Activated T-helper 1 cell treated with anti-CD3 and anti-CD28 coated beads, Interleukin-2, amount 50 U/mL, for 16 hours (primary cell): ENCODE results near the gene NECAP2.

ENCODE experiments used
- DNase-seq, 2 donors: peaks; one replicate each; pipeline ENCODE4 v3.0.0-alpha.2; 2020; ENCODE audit warnings: low read depth in 1 of 2, low spot score in 1 of 2

NECAP2 gene, protein sequence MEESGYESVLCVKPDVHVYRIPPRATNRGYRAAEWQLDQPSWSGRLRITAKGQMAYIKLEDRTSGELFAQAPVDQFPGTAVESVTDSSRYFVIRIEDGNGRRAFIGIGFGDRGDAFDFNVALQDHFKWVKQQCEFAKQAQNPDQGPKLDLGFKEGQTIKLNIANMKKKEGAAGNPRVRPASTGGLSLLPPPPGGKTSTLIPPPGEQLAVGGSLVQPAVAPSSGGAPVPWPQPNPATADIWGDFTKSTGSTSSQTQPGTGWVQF

DNA sequence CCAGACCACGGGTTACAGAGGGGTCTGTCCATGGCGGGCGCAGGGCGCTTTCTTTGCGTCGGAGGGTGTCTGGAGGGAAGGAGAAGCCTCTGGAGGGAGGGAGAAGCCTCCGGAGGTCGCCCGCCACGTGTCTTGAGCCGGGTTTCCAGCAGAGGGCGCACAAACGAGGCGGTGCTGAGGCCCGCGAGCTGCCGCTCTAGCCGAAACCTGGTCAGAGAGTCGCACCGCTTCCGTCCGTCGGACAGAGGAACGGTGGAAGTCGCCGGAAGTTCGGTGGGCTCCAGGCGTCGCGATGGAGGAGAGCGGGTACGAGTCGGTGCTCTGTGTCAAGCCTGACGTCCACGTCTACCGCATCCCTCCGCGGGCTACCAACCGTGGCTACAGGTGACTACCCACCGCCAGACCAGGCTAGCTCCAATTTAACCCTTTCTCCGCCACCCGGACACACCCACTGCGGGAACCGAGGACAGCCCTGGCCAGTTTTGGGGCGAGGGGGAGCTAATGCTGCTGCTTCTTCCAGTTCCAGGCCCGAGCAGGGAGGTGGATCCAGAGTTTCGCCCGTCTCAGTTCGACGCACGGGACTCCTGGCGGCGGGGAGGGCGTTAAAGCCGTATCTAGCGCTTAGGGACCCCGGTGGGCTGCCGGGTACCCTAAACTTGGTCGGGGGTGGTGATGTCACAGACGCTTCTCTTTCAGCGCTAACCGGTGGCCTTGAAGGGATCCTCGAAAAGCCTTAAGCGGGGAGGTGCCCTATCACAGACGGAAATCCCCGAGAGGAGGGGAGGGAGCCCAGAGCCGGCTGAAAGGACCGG lies at the start of gene NECAP2:
Gene NECAP2, plus strand, starts transcription at position 255 of the 812 bp plus-strand sequence. Its CDS starts 38 bp downstream, at position 293.
- DNase-seq = peak; percentile 89 to 92

DNA sequence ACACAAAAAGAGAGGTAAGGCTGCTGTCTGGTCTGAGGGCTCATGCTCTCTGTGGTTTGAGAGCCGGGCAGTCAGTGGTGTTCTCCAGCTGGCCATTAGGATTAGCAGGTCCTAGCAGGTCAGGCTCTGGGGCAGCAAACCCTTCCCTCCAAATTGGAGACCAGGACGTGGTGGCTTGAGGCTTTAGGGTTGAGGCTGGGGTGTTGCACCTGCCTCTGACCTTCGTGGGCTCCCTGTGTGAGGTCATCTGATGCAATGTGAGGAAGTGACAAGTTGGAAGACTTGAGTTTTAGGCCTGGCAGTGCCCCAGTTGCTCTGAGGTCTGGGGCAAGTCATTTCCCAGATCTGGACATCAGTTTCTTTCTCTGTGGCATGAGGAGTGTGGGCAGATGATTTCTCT lies 49.1 kb upstream of the NECAP2 start:
- DNase-seq = no peak

DNA sequence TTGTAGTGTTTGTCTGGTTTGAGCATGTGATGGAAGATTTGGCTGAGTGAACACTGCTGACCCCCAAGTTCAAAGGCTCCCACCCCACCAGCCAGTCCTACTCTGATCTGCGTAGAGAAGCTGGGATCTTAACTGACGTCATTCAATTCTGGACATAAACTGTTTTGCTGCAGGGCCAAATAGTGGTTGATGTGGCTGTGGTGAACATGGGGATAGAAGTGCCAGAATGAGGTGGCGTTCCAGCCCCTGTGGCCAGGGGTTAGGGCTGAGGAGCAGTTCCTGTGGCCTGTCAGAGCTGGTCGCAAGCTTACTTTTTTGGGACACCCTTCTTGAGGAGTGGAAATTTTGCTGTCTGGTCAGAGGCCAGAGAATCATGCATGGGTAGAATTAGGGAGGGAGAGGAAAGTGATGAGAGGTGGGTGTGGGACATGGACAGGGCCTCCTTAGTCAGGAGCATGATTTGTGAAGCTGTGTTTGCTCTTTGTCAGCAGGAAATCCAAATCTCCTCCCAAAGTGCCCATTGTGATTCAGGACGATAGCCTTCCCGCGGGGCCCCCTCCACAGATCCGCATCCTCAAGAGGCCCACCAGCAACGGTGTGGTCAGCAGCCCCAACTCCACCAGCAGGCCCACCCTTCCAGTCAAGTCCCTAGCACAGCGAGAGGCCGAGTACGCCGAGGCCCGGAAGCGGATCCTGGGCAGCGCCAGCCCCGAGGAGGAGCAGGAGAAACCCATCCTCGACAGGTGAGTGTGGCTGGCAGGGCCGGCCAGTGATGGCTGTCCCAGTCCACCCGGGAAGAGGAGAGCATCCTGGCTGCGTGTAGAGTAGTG lies 47.6 kb upstream of the NECAP2 start:
- DNase-seq = no peak

DNA sequence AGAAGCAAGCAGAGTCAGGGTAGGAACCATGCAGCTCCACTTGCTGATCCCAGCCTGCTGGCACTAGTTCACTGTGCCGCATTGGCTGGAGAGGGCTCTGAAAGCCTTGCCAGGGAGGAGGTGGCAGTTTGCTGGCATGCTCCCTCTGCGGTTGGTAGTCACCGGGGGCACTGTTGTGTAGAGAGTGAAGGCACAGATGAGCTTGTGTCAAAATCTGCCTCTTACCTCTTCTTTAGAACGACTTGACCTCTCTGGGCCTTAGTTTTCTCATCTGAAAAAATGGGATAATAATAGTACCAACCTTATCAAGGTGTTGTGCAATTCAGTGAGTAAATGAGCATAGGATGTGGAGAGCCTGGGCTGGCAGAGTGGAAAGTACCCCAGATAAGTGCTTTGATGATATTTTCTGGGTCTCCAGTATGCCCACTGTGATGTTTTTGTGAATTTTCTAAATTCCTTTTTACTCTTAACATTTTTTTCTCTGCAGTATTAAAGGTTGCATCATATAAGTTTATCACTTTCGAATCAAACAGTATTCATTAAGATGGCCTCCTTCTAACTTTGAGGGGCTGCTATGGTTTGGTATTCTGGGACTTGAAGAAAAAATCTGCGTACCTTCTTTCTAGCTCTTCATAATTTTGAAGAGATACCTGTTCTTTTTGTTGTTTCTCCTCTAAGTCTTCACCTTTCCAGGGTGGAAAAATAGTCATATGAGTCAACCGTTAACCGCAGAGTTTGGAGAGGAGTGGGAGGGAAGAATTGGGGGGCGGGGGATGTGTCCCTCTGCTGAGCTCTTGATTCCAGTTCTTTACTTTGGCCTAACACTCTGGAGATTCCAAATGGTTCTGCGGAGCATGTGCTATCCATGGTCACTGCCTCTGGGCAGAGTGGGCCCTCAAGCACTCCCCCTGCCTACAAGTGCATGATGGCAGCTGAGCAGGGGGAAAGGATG lies 46.7 kb upstream of the NECAP2 start:
- no peak for DNase-seq

DNA sequence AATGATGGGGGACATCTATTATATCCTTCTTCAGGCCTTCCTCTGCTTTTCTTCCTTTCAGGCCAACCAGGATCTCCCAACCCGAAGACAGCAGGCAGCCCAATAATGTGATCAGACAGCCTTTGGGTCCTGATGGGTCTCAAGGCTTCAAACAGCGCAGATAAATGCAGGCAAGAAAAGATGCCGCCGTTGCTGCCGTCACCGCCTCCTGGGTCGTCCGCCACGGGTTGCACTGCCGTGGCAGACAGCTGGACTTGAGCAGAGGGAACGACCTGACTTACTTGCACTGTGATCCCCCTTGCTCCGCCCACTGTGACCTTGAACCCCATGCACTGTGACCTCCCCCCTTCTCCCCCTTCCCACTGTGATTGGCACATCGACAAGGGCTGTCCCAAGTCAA lies 45.5 kb upstream of the NECAP2 start:
- DNase-seq = no peak

DNA sequence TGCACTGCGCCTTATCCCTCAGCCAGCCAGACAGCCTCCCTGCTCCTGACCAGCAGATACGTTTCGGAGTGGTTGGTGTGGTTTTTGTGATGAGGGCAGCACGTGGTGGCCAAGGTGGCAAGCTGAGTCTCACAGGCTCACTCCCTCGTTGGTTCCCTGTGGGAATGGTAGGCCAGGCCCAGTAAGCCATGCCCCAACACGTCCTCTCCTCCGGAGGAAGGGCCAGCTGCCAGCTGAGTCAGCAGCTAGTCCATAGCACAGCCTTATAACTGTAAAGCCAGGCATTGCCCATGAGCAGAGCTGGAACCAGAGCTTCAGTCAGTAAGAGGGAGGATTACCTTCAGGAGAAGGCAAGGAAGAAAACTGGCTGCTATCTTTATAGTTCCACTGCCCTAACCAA lies 43.9 kb upstream of the NECAP2 start:
- DNase-seq = no peak

DNA sequence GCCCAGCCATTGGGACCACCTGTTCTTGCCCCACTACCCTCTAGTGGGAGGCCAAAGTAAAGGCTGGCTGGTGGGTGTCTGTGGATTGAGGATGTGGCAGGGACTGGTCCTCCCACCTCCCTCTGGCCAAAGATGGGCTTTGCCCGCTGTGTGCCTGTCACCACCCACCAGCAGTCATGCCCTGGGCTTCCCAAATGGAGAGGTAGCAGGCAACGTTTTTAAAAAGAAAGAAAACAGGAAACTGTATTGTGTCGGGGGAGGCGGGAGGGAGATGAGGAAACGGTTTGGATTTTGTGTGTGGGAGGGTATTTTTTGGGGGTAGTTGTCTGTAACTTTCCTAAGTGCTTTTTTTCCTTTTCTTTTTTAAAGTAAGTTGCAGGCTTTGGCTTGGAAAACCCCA lies 43.4 kb upstream of the NECAP2 start:
- DNase-seq = no peak

DNA sequence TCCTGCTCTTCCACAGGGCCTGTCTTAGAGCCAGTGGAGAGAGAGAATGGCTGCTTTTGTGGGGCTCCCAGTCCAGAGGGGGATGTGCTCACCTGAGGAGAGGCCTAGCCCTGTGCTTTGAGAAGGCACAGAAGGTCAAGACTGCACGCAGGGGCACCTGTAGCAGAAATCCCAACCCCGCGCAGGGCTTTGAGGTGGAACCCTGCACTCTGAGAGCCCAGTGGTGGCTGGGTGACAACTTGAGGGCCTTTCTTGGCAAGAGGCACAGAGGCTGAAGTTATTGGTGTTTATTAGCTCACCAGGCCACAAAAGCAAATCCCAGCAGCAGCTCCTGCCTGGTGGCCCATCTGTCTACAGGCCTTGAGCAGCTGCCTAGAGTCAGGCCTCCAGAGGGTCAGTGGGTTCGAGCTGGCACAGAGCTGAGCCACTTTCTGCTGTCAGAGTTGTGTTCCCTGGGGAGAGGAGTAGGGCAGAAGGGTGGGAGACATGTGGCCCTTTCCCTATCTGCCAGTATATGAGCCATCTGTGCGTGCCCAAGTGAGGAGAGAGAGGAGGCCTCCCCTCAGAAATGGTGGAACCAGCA lies 42.1 kb upstream of the NECAP2 start:
- DNase-seq = no peak

DNA sequence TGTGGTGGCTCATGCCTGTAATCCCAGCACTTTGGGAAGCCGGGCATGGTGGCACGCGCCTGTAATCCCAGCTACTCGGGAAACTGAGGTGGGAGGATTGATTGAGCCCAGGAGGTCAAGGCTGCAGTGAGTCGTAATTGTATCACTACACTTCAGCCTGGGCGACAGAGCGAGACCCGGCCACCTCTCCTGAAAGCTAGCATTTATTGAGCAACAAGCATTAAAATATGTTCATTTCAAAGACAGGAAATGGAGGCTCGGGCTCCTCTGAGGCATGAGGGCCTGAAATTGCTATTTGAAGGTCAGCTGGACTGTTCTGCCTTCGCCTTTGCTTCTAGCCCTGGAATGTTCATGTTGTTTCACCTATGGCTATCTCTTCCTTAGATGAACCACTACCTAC lies 37.8 kb upstream of the NECAP2 start:
- no peak for DNase-seq

DNA sequence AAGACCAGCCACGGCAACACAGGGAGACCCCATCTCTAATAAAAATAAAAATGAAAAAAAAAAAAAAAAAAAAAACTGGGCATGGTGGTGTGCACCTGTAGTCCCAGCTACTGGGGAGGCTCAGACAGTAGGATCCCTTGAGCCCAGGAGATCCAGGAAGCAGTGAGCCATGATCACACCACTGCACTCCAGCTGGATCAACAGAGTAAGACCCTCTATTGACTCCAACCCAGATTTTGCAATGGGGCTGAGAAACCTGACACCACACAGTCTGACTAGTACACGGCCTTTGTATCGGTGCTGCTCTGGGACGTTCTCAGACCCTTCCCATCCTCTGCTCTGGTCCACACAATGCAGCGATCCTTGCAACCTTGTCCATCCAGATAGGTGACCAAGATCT lies 35.1 kb upstream of the NECAP2 start:
- no peak for DNase-seq

DNA sequence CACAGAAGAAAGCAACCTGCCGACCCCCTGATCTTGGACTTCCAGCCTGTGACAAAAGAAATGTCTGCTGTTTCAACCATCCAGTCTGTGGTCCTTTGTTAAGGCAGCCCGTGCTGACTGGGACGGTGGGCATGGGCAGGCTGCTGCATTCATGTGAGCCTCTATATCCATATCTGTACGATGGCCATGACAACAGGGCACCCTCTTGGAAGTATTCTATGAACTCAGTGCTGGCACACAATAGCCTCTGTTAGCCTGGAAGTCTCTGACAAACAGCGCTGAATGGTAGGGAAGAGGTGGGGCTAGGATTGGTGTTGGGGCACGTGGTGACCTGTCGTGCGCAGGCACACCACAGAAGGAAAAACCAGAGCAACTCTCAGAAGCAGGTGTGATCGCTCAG lies 33.7 kb upstream of the NECAP2 start:
- DNase-seq = no peak

DNA sequence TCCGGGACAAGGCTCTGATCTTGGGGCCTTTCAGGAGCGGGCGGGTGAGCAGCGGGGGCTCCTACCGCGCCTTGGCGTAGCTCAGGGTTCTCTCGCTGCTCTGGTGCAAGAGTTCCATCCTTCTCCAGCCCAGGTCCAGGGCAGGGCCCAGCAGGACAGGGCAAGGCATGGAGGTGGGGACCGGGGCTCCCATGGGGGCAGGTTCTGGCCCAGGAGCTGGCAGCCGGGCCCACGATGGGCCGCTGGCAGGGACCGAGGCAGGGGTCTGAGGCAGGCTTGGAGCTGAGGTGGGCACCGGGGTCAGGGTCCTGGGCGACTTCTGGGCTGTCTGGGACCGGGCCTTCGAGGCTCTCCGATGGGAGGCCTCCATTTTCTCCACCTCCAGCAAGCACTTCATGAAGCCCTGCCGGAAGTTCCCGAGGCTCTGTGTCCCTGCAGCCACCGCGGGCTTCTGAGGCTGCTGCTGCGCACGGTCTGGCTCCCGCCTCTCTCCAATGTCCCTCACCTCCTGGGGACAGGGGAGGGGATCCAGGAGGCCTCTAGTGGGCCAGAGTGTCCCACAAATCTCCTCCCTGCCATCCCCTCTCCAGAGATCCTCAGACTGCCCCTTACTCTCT lies 30.9 kb upstream of the NECAP2 start:
- DNase-seq = no peak

DNA sequence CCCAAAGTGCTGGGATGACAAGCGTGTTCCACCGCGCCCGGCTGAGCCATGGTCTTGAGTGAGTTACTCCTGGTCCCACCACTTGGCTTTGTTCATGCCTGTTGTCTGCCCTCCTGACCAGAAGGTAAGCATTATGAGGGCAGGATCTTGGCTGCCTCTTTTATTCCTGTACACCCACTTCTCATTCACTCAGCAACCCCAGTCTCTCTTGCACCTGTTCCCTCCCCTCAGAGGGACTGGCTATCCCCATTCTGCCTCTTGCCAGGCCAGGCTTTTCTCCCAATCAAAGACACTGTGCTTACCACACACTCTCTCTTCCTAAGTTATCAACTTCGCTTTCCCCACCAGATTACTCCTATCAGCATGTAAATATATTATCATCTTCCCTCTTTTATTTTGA lies 29.7 kb upstream of the NECAP2 start:
- DNase-seq = no peak

DNA sequence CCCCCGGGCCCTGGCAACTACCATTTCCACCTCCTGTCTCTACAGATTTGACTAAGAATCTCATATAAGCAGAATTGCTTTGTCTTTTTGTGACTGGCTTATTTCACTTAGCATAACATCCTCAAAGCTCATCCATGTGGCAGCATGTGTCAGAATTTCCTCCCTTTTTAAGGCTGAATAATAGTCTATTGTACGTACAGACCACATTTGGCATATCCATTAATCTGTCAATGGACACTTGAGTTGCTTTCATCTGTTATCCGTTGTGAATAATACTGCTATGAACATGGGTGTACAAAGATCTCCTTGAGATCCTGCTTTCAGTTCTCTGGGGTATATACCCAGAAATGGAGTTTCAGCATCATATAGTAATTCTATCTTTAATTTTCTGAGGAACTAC lies 27.3 kb upstream of the NECAP2 start:
- no peak for DNase-seq

DNA sequence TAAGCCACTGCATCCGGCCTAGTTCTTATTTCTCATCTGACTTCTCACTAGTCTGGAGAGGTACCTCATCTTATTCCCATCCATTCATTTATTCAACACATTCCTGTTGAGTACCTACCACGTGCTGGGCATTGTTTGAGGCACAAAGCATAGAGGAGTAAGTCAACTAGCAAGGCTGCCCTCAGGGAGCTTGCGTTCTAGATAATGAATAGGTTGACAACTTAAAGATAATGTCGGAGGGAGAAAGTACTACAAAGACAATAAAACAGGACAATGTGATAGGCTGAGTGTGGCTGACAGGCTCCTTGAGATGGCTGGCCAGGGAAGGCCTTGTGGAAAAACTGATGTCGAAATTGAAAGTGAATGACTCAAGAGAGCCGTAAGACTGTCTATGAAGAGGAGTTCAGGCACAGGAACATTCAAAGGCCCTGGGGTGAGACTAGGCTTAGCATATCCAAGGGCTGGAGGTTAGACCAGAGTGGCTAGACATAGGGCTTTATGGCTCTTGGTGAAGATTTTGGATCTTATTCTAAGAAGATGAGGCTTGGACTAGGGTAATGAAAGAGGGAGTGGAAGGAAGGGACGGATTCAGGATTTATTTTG lies 21.6 kb upstream of the NECAP2 start:
- DNase-seq = no peak

DNA sequence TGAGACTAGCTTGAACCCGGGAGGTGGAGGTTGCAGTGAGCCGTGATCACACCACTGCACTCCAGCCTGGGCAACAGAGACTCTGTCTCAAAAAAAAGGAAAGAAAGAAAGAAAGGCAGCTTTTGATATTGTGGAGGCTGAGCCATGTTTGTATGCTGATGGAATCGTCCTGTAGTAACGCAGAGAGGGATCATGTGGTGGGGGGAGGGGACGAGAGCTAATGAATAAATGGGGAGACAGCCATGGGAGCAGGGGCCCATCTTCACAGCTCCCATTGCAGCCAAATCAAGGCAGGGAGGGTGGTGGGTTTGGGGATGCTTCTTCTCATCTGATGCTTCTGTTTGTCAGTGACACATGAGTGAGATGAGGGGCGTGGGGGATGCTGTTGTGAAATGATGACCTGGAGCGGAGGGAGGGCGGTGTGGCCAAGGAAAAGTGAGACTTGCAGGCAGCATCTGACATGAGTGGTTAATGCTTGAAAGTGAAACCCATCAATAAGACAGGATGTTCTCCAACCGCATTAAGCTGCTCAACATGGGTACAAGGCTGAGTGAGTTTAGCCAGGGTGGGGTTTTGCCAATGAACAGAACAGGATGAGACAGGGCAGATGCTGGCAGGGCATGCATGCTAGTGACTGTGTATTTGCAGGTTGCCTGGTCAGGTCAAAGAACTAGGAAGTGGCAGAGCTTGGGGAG lies 20.0 kb upstream of the NECAP2 start:
- peak; percentile 14 to 20 for DNase-seq

DNA sequence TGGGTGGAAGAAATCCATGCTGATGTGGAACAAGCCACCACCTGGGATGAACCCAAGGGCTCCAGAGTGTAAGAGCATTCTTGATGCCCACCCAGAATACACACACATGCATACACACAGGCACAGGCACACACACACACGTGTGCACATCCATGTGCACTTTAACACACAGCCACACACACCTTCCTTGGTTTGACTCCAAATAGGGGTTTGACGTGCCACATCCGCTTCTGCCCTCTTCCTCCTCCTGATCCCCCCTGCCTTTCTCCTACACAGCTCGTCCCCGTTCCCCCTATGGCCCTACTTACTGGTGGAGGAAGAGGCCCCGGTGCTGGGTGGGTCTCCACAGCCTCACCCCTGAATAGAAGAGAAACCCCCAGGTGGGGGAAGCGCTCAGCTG lies 19.3 kb upstream of the NECAP2 start:
- no peak for DNase-seq

DNA sequence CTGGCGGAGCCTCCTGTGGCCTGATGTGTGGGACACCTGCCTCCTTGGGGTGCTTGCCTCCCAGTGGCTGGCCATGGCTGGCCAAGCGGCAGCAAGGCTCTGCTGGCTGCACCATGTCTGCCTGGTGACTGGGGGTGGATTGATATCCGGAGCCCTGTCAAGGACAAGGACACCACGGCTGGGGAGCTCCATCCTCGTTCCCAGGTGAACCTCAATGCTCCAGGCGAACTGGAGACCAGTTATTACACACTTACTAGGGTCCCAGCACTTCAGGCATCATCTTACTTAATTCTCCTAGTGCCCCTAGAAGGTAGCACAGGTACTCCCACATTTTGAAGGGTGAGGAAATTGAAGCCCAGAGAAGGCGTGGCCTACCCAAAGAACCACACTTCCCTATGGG lies 18.5 kb upstream of the NECAP2 start:
- no peak for DNase-seq
